ENCODE measurements around the gene TERT. TPM values are rescaled to one million over a fixed set of nuclear protein-coding genes. Genes with fewer than 3 reads are reported as not detected.

The TERT gene
- polyA plus RNA-seq, 1 experiment, result not detected

DNA sequence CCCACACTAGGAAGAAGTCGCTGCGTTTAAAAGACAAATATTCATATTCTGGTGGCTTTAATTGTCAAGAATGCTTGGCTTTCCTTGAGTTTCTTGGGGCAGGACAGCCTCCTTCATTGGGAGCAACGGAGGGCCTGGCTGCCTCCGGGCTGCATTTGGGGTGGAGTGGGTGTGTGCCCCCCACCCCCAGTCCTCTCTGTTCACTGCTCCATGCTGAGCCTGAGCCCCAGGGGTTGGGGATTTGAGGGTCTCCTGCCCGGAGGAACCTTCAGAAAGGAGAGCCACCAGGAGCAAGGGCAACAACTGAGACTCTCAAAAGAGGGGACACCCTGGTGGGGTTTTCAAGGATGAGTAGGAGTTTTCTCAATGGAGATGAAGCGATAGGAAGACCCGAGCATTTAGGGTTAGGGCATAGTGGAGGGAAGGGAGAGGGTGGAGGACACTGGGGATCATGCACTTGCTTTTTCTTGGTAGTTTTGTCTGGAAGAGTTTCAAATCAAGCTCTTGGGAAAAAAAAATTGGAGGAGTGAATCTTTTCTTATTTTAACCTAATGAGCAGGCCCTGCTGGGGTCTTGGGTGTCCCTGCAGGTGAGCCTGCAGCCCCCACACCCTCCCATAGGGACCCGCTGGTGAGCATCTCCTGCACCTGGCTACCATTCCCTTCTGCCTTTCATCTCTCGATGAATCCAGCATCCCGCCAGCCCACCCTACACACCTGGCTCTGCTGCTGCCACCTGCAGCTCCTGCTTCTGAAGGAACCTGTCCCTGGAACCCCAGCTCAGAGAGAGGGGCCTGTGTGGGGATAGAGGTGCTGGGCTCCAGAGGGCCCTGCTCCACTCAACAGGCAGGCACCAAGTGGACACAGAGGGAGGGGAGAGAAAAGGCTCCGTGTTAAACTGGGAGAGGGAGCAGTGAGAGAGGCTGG lies 89.3 kb downstream of the TERT start:
- ChIA-PET POLR2A (no interaction called here), CTCF (no interaction called here)
- no peak overlapping the region for H3K4me3 ChIP-seq (ENCODE audit: low read depth, low read length)
- no peaks in the 10 kb centered on the region for H3K36me3 ChIP-seq (ENCODE audit: control insufficient read depth, insufficient read depth, low read length)
- no peak for TF ChIP-seq CTCF (IDR thresholded peaks at IDR 0.05; ENCODE audit: insufficient read depth, low read depth, low read length)
- peaks cover 1% of the 10 kb centered on the region for H3K27me3 ChIP-seq (ENCODE audit: control insufficient read depth, insufficient read depth, low read length)
- no peak for DNase-seq (ENCODE audit: low read depth)

DNA sequence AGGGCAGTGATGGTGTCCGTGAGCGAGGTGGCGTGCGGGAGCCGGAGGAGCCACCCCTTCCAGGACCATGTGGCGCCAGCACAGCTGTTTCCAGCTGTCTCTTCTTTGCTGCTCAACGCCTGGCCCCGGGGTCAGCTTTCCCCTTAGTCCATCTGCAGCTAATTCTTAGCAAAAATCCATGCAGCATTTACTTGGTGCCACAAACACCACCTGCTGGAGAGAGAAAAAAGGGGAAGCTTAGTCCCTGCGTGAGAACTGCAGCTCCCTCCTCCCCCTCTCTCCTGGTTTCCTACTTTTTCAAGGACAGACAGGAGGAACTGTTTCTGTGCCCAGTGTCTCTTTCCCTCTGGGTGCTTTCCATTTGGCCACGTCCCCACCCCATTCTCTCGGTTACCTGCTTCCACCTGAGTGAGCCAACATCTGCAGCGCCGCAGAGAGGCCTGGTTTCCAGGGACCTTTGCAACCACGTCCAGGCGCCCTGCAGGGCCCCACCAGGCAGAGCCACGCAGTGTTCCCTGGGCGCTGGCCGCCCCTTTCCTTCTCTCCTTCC lies 90.1 kb downstream of the TERT start:
- Histone ChIP-seq H3K27me3 (ENCODE audit: control insufficient read depth, insufficient read depth, low read length) (peaks cover 1% of the 10 kb centered on the region; the same call in 1 of the 2 replicates), H3K36me3 (ENCODE audit: control insufficient read depth, insufficient read depth, low read length) (no peaks in the 10 kb centered on the region), H3K4me3 (ENCODE audit: low read depth, low read length) (no peak overlapping the region)
- CTCF ChIA-PET, result interaction anchor here (0.6 kb wide), 1 partner anchor 36 kb away, joined by 3 read pairs; no protein-coding TSS in a partner anchor
- POLR2A ChIA-PET, result no interaction called here
- DNase-seq (ENCODE audit: low read depth), result no peak
- peak; percentile 34 for TF ChIP-seq CTCF (IDR thresholded peaks at IDR 0.05; ENCODE audit: insufficient read depth, low read depth, low read length)

DNA sequence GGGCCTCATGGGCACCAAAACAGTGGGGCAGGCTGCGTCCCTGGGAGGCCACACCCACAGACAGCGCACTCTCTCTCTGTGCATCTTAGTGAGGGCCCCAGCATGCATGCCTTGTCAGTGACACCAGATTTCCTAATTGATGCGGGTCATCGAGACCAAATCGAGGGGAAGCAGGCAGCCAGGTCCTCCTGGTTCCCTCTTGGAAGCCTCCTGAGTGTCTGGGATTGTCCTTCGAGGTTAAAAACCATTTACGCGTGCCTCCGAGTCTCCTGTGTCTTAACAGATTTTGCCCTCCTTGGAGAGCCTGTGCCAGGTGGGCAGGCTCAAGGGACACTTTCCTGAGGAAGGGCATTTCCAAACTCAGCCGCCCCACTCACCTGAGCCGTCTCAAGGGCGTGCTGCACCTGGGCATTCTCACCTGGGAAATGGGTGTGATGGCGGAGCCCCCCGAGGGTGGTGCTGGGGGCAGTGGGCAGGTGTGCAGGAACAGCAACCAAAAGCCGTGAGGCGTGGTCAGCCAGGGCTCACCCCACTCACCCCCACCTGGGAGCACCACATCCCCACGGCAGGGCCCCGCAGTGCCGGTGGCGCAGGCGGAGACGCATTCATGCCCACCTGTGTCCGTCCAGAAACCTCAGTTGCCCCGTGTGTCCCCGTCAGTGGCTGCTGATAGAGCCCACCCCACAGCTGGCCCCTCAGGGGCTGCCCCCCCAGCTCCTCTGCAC lies 90.7 kb downstream of the TERT start:
- Histone ChIP-seq H3K4me3 (ENCODE audit: low read depth, low read length) (no peak overlapping the region), H3K36me3 (ENCODE audit: control insufficient read depth, insufficient read depth, low read length) (no peaks in the 10 kb centered on the region), H3K27me3 (ENCODE audit: control insufficient read depth, insufficient read depth, low read length) (peaks cover 1% of the 10 kb centered on the region; the same call in 1 of the 2 replicates)
- DNase-seq (ENCODE audit: low read depth), result no peak
- ChIA-PET POLR2A (no interaction called here), CTCF (interaction anchor here (0.6 kb wide), 1 partner anchor 35 kb away, joined by 3 read pairs; no protein-coding TSS in a partner anchor)
- TF ChIP-seq CTCF (IDR thresholded peaks at IDR 0.05; ENCODE audit: insufficient read depth, low read depth, low read length), result no peak

DNA sequence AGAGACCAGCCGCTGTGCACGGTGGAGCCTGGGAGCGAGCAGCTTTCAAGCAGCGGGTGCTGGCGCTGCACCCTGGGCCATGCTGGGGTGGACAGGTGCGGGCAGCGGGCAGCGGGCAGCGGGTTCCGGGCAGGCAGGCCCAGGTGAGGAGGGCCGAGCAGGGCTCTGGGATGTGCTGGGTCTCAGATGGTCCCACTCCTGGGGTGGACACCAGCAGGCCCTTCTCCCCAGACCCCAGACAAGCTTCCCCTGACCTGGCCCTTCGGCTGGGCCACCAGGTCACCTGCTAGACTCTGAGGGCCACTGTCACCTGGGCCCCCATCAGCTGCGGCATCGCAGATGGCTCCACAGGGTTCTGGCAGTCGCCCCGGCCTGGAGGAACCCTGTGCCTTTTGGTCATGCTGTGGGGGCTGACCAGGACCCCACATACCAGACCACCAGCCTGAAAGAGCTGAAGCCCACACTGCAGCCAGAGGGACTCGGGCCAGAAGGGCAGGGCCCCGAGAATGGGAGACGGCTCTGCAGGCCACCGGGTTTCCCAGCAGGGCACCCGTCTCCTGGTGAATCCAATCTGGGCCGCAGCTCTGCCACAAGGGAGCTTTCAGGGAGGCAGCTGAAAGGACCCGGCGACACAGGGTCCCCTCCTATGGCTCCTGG lies 91.4 kb downstream of the TERT start:
- ChIA-PET POLR2A (no interaction called here), CTCF (interaction anchor here (0.6 kb wide), 1 partner anchor 441 kb away, joined by 3 read pairs; no protein-coding TSS in a partner anchor)
- H3K4me3 ChIP-seq (ENCODE audit: low read depth, low read length), result no peak overlapping the region
- no peak for DNase-seq (ENCODE audit: low read depth)
- no peaks in the 10 kb centered on the region for H3K36me3 ChIP-seq (ENCODE audit: control insufficient read depth, insufficient read depth, low read length)
- peaks cover 1% of the 10 kb centered on the region; the same call in 1 of the 2 replicates for H3K27me3 ChIP-seq (ENCODE audit: control insufficient read depth, insufficient read depth, low read length)
- no peak for TF ChIP-seq CTCF (IDR thresholded peaks at IDR 0.05; ENCODE audit: insufficient read depth, low read depth, low read length)

Small RNA genes within 50 kb of the gene (small RNA-seq; reads per million reads assigned to genes)
- gene MIR4457 (ENCODE audit: insufficient read length, low read depth, low replicate concordance), result not detected

Other genes with a start within 250 kb of the TERT start
- 1.6 and 4.6 TPM in 2 replicates for gene SLC12A7, start 183.0 kb downstream of the TERT start, polyA plus RNA-seq (2011; rRNA removed)
- gene SLC6A19, start 93.5 kb downstream of the TERT start, polyA plus RNA-seq (2011; rRNA removed), result not detected in 2 replicates
- not detected in 2 replicates for gene SLC6A18, start 69.7 kb downstream of the TERT start, polyA plus RNA-seq (2011; rRNA removed)
- gene CLPTM1L, start 50.0 kb upstream of the TERT start, polyA plus RNA-seq (2011; rRNA removed), result 115 and 145 TPM in 2 replicates
- not detected in 2 replicates for gene SLC6A3, start 150.4 kb upstream of the TERT start, polyA plus RNA-seq (2011; rRNA removed)
- gene LPCAT1, start 228.9 kb upstream of the TERT start, polyA plus RNA-seq (2011; rRNA removed), result 14.2 and 14.3 TPM in 2 replicates

Measured in BJ (cell line).